BLaER1 treated with 17β-estradiol and CSF1 and Interleukin-3, amounts not matched to agents 10 nM and 100 nM (cell line): Measurements from ENCODE around the gene PDCD6IP.
A peak's percentile ranks its signal among the peaks of the same experiment; 100 is the strongest.
"Not testable (repeated sequence)": the region's sequence is repeated elsewhere in the genome, so short reads cannot be mapped to it uniquely, and the experiment has no call there.

Experiments
- H3K27ac ChIP-seq, 11 experiments: shearing (Covaris generic); formaldehyde crosslinking; 2 replicates each; pipeline ENCODE4 v1.8.1; 2022
- H3K27me3 ChIP-seq, 11 experiments: shearing (Covaris generic); formaldehyde crosslinking; 2 replicates each; pipeline ENCODE4 v1.8.1; 2022
- H3K36me3 ChIP-seq, 11 experiments: shearing (Covaris generic); formaldehyde crosslinking; 2 replicates each; pipeline ENCODE4 v1.8.1; 2022
- H3K4me1 ChIP-seq, 10 experiments: shearing (Covaris generic); formaldehyde crosslinking; 2 replicates each; pipeline ENCODE4 v1.8.1; 2022
- H3K4me2 ChIP-seq, 11 experiments: shearing (Covaris generic); formaldehyde crosslinking; 2 replicates each; pipeline ENCODE4 v1.8.1; 2022
- H3K4me3 ChIP-seq, 10 experiments: shearing (Covaris generic); formaldehyde crosslinking; 2 replicates each; pipeline ENCODE4 v1.8.1; 2022
- H3K9ac ChIP-seq, 11 experiments: shearing (Covaris generic); formaldehyde crosslinking; 2 replicates each; pipeline ENCODE4 v1.8.1; 2022
- H3K9me3 ChIP-seq, 11 experiments: shearing (Covaris generic); formaldehyde crosslinking; replicated peaks in 1 of 11; 2 replicates each; pipeline ENCODE4 v1.8.1; 2022
- H4K20me1 ChIP-seq, 11 experiments: shearing (Covaris generic); formaldehyde crosslinking; 2 replicates each; pipeline ENCODE4 v1.8.1; 2022
- Cebpa-rat ChIP-seq, 11 experiments: shearing (Covaris generic); IDR thresholded peaks; 2 replicates each; pipeline ENCODE4 v1.8.1; 2022

PDCD6IP gene, protein sequence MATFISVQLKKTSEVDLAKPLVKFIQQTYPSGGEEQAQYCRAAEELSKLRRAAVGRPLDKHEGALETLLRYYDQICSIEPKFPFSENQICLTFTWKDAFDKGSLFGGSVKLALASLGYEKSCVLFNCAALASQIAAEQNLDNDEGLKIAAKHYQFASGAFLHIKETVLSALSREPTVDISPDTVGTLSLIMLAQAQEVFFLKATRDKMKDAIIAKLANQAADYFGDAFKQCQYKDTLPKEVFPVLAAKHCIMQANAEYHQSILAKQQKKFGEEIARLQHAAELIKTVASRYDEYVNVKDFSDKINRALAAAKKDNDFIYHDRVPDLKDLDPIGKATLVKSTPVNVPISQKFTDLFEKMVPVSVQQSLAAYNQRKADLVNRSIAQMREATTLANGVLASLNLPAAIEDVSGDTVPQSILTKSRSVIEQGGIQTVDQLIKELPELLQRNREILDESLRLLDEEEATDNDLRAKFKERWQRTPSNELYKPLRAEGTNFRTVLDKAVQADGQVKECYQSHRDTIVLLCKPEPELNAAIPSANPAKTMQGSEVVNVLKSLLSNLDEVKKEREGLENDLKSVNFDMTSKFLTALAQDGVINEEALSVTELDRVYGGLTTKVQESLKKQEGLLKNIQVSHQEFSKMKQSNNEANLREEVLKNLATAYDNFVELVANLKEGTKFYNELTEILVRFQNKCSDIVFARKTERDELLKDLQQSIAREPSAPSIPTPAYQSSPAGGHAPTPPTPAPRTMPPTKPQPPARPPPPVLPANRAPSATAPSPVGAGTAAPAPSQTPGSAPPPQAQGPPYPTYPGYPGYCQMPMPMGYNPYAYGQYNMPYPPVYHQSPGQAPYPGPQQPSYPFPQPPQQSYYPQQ

DNA sequence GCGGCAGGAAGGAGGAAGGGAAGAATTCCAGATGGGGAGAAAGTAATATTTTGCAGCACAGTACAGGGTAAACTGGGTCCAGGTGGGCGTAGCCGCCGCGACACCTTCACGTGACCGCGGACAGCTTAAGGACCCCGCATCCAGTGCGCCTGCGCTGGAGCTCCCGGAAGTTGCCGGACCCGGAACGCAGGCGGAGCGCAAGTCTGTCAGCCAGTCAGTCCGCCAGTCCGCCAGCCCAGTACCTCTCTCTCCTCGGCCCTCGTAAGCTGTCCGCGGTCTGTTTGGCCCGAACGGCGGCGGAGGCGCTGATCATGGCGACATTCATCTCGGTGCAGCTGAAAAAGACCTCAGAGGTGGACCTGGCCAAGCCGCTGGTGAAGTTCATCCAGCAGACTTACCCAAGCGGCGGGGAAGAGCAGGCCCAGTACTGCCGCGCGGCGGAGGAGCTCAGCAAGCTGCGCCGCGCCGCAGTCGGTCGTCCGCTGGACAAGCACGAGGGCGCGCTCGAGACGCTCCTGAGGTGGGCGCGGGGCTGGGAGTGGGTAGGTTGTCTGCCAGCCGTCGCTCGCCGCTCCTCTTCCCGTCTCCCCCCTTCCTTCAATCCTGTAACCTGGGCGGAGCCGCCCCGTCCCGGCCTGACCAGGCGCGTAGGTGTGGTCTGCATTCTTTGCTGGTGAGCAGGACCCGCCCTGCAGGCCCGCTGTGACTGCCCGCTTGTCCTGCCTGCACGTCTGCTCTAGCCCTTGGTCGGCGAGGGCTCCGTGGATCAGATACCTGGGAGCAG lies at the start of gene PDCD6IP:
Gene PDCD6IP (plus strand): TSS at position 213 of the 784 bp plus-strand sequence. CDS start 99 bp downstream, at position 312.
- Histone ChIP-seq H3K36me3 (peaks cover 14 to 37% (median 29%) of the 10 kb centered on the region in 11 experiments; a peak in 21 of 22 replicates), H3K9me3 (peaks cover 0 to 23% (median 20%) of the 10 kb centered on the region in 11 experiments; a peak in 20 of 22 replicates), H4K20me1 (peaks cover 7 to 43% (median 32%) of the 10 kb centered on the region in 11 experiments; a peak in 16 of 22 replicates), H3K4me2 (peak within 1 kb of the TSS; percentile 84 to 98 (median 89)), H3K9ac (peak within 1 kb of the TSS; percentile 90 to 97 (median 93)), H3K4me1 (peaks cover 15 to 71% (median 29%) of the 10 kb centered on the region in 10 experiments), H3K4me3 (peak within 1 kb of the TSS; percentile 72 to 91 (median 82)), H3K27me3 (no peaks in the 10 kb centered on the region), H3K27ac (peak within 1 kb of the TSS; percentile 86 to 97 (median 91))
- no peak for TF ChIP-seq Cebpa-rat (IDR thresholded peaks at IDR 0.05)

DNA sequence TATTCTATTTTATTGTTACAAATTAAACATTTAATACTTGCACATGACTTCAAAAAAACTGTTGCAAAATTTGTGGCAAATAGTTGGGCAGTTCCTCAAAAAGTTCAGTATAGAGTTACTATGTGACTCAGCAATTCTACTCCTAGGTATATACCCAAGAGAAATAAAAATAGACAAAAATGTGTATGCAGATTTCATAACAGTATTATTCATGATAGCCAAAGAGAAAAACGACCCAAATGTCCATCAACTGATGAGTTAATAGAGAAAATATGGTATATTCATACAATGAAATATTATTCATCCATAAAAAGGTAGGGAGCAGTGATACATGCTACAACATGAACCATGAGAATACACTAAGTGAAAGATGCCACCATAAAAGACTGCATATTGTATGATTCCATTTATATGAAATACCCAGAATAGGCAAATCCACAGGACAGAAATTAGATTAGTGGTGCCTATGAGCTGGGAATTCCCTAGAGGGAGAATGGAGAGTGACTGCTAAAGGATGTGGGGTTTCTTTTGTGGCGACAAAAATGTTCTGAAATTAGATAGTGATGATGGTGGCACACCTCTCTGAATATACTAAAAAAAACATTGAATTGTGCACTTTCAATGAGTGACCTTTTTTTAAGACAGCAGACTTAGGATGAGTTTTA lies 48.8 kb upstream of the PDCD6IP start:
- no peaks in the 10 kb centered on the region for H3K36me3 ChIP-seq
- H3K9ac ChIP-seq = peak overlapping the region in 3 of 11 experiments; percentile 28 to 54 (median 51); a peak in 4 of 22 replicates
- H3K4me1 ChIP-seq = peaks cover 0 to 41% (median 17%) of the 10 kb centered on the region in 10 experiments; a peak in 14 of 20 replicates
- no peaks in the 10 kb centered on the region for H3K27me3 ChIP-seq
- H3K9me3 ChIP-seq = peaks cover 14 to 21% (median 16%) of the 10 kb centered on the region in 11 experiments
- H3K27ac ChIP-seq = peak overlapping the region in 7 of 11 experiments; percentile 44 to 80 (median 52); a peak in 11 of 22 replicates
- H4K20me1 ChIP-seq = no peaks in the 10 kb centered on the region
- no peak overlapping the region for H3K4me3 ChIP-seq
- peak overlapping the region in 9 of 11 experiments; percentile 2 to 68 (median 55); a peak in 13 of 22 replicates for H3K4me2 ChIP-seq
- peak in 1 of 11 experiments; percentile 52; a peak in 2 of 22 replicates for TF ChIP-seq Cebpa-rat (IDR thresholded peaks at IDR 0.05)

DNA sequence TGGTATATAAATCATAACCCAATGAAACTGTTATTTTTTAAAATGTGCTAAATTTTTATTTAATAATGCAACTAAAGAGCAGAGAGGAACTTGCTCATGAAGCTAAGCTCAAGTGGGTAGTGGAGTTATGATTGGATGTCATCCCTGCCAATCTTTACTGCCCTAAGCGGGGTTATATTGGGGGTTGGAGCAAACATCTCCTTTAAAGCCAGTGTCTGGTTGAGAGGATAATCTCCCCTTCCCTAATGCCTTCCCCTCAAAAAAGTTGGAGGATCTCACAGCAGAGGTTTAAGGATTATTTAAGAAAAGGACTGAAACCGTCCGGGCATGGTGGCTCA lies 48.2 kb upstream of the PDCD6IP start:
- Histone ChIP-seq H4K20me1 (no peaks in the 10 kb centered on the region), H3K9ac (peak overlapping the region in 1 of 11 experiments; percentile 54; a peak in 1 of 22 replicates), H3K27ac (peak overlapping the region in 6 of 11 experiments; percentile 35 to 80 (median 61); a peak in 10 of 22 replicates), H3K36me3 (no peaks in the 10 kb centered on the region), H3K4me1 (peaks cover 0 to 41% (median 17%) of the 10 kb centered on the region in 10 experiments; a peak in 14 of 20 replicates), H3K4me2 (peak overlapping the region in 7 of 11 experiments; percentile 2 to 68 (median 54); a peak in 12 of 22 replicates), H3K4me3 (no peak overlapping the region), H3K27me3 (no peaks in the 10 kb centered on the region), H3K9me3 (peaks cover 19 to 26% (median 21%) of the 10 kb centered on the region in 11 experiments)
- no peak for TF ChIP-seq Cebpa-rat (IDR thresholded peaks at IDR 0.05)

DNA sequence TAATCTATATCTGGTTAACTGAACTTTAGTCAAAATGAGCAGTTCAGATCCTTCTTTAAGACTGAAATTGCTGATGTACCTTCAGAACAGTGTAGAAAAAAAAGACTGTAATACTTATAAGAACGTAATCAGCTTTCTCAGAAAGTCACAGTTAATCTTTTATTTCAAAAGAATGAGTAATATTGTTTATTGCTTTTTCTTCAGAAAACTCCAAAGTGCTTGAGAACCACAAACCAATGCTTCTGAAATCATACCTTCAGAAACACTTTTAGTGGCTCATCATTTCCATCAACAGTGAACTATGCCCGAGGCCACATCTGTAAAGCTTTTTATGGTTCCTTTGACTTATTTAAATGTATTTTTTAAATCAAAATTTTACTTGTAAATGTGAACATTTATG lies 47.1 kb upstream of the PDCD6IP start:
- H3K4me2 ChIP-seq = no peak overlapping the region
- no peaks in the 10 kb centered on the region for H3K27me3 ChIP-seq
- H3K27ac ChIP-seq = no peak overlapping the region
- no peak for TF ChIP-seq Cebpa-rat (IDR thresholded peaks at IDR 0.05)
- no peak overlapping the region for H3K9ac ChIP-seq
- H4K20me1 ChIP-seq = no peaks in the 10 kb centered on the region
- H3K4me3 ChIP-seq = no peak overlapping the region
- H3K4me1 ChIP-seq = peaks cover 0 to 41% (median 17%) of the 10 kb centered on the region in 10 experiments; a peak in 14 of 20 replicates
- H3K36me3 ChIP-seq = no peaks in the 10 kb centered on the region
- H3K9me3 ChIP-seq = peaks cover 27 to 38% (median 33%) of the 10 kb centered on the region in 11 experiments

DNA sequence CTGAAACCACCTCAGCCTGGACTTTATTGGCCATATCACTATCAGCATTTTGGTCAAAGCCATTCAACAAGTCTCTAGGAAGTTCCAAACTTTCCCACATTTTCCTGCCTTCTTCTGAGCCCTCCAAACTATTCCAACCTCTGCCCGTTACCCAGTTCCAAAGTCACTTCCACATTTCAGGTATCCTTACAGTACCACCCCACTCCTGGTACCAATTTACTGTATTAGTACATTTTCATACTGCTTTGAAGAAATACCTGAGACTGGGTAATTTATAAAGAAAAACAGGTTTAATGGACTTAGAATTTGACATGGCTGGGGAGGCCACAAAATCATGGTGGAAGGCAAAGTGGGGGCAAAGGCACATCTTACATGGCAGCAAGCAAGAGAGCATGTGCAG lies 44.0 kb upstream of the PDCD6IP start:
- not testable (repeated sequence) for H3K36me3 ChIP-seq, H4K20me1 ChIP-seq, H3K27ac ChIP-seq, H3K9ac ChIP-seq, H3K27me3 ChIP-seq, H3K4me2 ChIP-seq
- peaks cover 0 to 14% (median 9%) of the 10 kb centered on the region in 10 experiments; a peak in 14 of 20 replicates for H3K4me1 ChIP-seq
- peaks cover 30 to 45% (median 41%) of the 10 kb centered on the region in 11 experiments for H3K9me3 ChIP-seq
- 0 out of 20 replicates have a peak overlapping the region, but pooled peaks of 1 of the 10 experiments have one; percentile 5 for H3K4me3 ChIP-seq

DNA sequence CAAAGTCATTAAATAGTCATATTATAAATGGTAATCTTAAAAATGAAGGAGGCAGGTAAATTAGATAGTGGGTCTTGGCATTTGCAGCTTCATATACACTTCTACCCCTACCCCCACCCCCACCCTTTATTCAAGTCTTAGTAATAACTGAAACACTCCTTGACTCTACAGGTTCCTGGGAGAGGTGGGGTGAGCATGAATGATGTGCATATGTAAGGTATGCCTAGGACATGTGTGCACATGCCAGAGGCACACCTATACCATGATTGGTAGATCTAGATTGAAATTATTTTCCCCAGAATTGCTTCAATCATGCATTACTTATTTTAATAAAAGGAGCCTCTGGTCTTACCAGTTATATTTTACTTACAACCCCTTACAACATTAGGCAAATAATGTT lies 40.1 kb upstream of the PDCD6IP start:
- H3K4me3 ChIP-seq = no peak overlapping the region
- no peak overlapping the region for H3K9ac ChIP-seq
- no peak for TF ChIP-seq Cebpa-rat (IDR thresholded peaks at IDR 0.05)
- no peaks in the 10 kb centered on the region for H4K20me1 ChIP-seq
- no peaks in the 10 kb centered on the region for H3K27me3 ChIP-seq
- H3K4me1 ChIP-seq = no peaks in the 10 kb centered on the region
- H3K4me2 ChIP-seq = no peak overlapping the region
- peaks cover 29 to 48% (median 40%) of the 10 kb centered on the region in 11 experiments for H3K9me3 ChIP-seq
- H3K27ac ChIP-seq = no peak overlapping the region
- no peaks in the 10 kb centered on the region for H3K36me3 ChIP-seq

DNA sequence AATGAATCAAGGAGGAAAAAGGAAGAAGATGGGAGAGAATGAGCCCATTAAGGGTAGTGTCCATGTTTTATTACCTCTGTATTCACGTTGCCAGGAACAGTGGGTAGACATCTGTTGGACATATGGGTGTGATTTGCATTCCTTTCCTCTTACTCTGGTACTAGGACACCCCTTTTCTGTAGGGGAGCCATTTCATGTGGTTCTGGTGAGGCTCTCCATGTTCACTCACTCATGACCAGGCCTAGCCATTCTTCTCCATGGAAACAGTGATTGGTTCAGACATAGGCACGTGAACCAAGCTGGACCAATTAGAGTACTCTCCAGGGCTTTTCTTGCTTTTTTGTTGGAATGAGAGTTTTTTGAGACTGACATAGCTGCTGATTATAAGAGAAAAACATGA lies 39.6 kb upstream of the PDCD6IP start:
- no peaks in the 10 kb centered on the region for H3K27me3 ChIP-seq
- H3K36me3 ChIP-seq = no peaks in the 10 kb centered on the region
- H4K20me1 ChIP-seq = no peaks in the 10 kb centered on the region
- H3K4me3 ChIP-seq = no peak overlapping the region
- H3K27ac ChIP-seq = no peak overlapping the region
- no peak overlapping the region for H3K4me2 ChIP-seq
- peaks cover 23 to 43% (median 34%) of the 10 kb centered on the region in 11 experiments for H3K9me3 ChIP-seq
- TF ChIP-seq Cebpa-rat (IDR thresholded peaks at IDR 0.05) = no peak
- no peaks in the 10 kb centered on the region for H3K4me1 ChIP-seq
- no peak overlapping the region for H3K9ac ChIP-seq
